ENCODE data around the gene PPIG.
"Not testable (repeated sequence)": the region's sequence is repeated elsewhere in the genome, so short reads cannot be mapped to it uniquely, and the experiment has no call there.

Gene PPIG

GRCh38 chr2:169585673-169586072 lies 1.5 kb downstream of the PPIG start:
- no peak for DNase-seq (ENCODE audit: low read depth in 1 of 2, low spot score in 1 of 2)

- DNase-seq (ENCODE audit: low read depth in 1 of 2, low spot score in 1 of 2) = no peak
Observed at GRCh38 chr2:169590804-169591203, 6.7 kb downstream of the PPIG start.

GRCh38 chr2:169596546-169596945 lies 12.4 kb downstream of the PPIG start:
- not testable (repeated sequence) for DNase-seq (ENCODE audit: low read depth in 1 of 2, low spot score in 1 of 2)

GRCh38 chr2:169598982-169599381 lies 14.8 kb downstream of the PPIG start:
- DNase-seq (ENCODE audit: low read depth in 1 of 2, low spot score in 1 of 2) = no peak

GRCh38 chr2:169599568-169599967 lies 15.4 kb downstream of the PPIG start:
- DNase-seq (ENCODE audit: low read depth in 1 of 2, low spot score in 1 of 2) = no peak

GRCh38 chr2:169609264-169609663 lies 25.1 kb downstream of the PPIG start:
- no peak for DNase-seq (ENCODE audit: low read depth in 1 of 2, low spot score in 1 of 2)

GRCh38 chr2:169613876-169614275 lies 29.7 kb downstream of the PPIG start:
- no peak for DNase-seq (ENCODE audit: low read depth in 1 of 2, low spot score in 1 of 2)

- not testable (repeated sequence) for DNase-seq (ENCODE audit: low read depth in 1 of 2, low spot score in 1 of 2)
Observed at GRCh38 chr2:169615982-169616381, 31.8 kb downstream of the PPIG start.

- DNase-seq (ENCODE audit: low read depth in 1 of 2, low spot score in 1 of 2) = no peak
Observed at GRCh38 chr2:169619946-169620345, 35.8 kb downstream of the PPIG start.

GRCh38 chr2:169620509-169620908 lies 36.4 kb downstream of the PPIG start:
- no peak for DNase-seq (ENCODE audit: low read depth in 1 of 2, low spot score in 1 of 2)

GRCh38 chr2:169623235-169623634 lies 39.1 kb downstream of the PPIG start:
- no peak for DNase-seq (ENCODE audit: low read depth in 1 of 2, low spot score in 1 of 2)

GRCh38 chr2:169625781-169626180 lies 41.6 kb downstream of the PPIG start:
- no peak for DNase-seq (ENCODE audit: low read depth in 1 of 2, low spot score in 1 of 2)

GRCh38 chr2:169636440-169637097 lies 52.4 kb downstream of the PPIG start:
- no peak for DNase-seq (ENCODE audit: low read depth in 1 of 2, low spot score in 1 of 2)

- DNase-seq (ENCODE audit: low read depth in 1 of 2, low spot score in 1 of 2) = no peak
Observed at GRCh38 chr2:169637620-169638019, 53.5 kb downstream of the PPIG start.

- no peak for DNase-seq (ENCODE audit: low read depth in 1 of 2, low spot score in 1 of 2)
Observed at GRCh38 chr2:169640104-169640503, 56.0 kb downstream of the PPIG start.

- DNase-seq (ENCODE audit: low read depth in 1 of 2, low spot score in 1 of 2) = no peak
Observed at GRCh38 chr2:169641464-169641863, 57.3 kb downstream of the PPIG start.

- DNase-seq (ENCODE audit: low read depth in 1 of 2, low spot score in 1 of 2) = no peak
Observed at GRCh38 chr2:169644173-169644572, 60.0 kb downstream of the PPIG start.

- no peak for DNase-seq (ENCODE audit: low read depth in 1 of 2, low spot score in 1 of 2)
Observed at GRCh38 chr2:169647496-169647895, 63.3 kb downstream of the PPIG start.

GRCh38 chr2:169649278-169649677 lies 65.1 kb downstream of the PPIG start:
- DNase-seq (ENCODE audit: low read depth in 1 of 2, low spot score in 1 of 2) = no peak

GRCh38 chr2:169653636-169654035 lies 69.5 kb downstream of the PPIG start:
- DNase-seq (ENCODE audit: low read depth in 1 of 2, low spot score in 1 of 2) = no peak

GRCh38 chr2:169656164-169656563 lies 72.0 kb downstream of the PPIG start:
- no peak for DNase-seq (ENCODE audit: low read depth in 1 of 2, low spot score in 1 of 2)

GRCh38 chr2:169658877-169659276 lies 74.7 kb downstream of the PPIG start:
- DNase-seq (ENCODE audit: low read depth in 1 of 2, low spot score in 1 of 2) = no peak

- DNase-seq (ENCODE audit: low read depth in 1 of 2, low spot score in 1 of 2) = no peak
Observed at GRCh38 chr2:169659320-169659719, 75.2 kb downstream of the PPIG start.

Measured in activated T-helper 1 cell treated with anti-CD3 and anti-CD28 coated beads, Interleukin-2, amount 50 U/mL, for 16 hours (primary cell).